HEK293 (cell line): Measurements from ENCODE around the gene TOP3A.

ENCODE experiments used
- FEZF1 ChIP-seq: fragments of 450-650 bp; formaldehyde crosslinking; IDR thresholded peaks from 2 replicates; pipeline ENCODE4 v1.5.1; 2016; ENCODE audit warnings: missing biosample characterization, missing genetic modification characterization
- KLF7 ChIP-seq: fragments of 450-650 bp; formaldehyde crosslinking; IDR thresholded peaks from 2 replicates; pipeline ENCODE4 v1.5.1; 2016; ENCODE audit warnings: missing biosample characterization, missing genetic modification characterization, borderline replicate concordance
- KLF9 ChIP-seq: fragments of 450-650 bp; formaldehyde crosslinking; IDR thresholded peaks from 2 replicates; pipeline ENCODE4 v1.5.1; 2016; ENCODE audit warnings: missing biosample characterization, missing genetic modification characterization, low read depth
- MYNN ChIP-seq: fragments of 450-650 bp; formaldehyde crosslinking; IDR thresholded peaks from 2 replicates; pipeline ENCODE4 v1.5.1; 2016; ENCODE audit warnings: missing biosample characterization, missing genetic modification characterization, borderline replicate concordance
- OSR2 ChIP-seq: fragments of 450-650 bp; formaldehyde crosslinking; IDR thresholded peaks from 2 replicates; pipeline ENCODE4 v1.5.1; 2016; ENCODE audit warnings: missing biosample characterization, missing genetic modification characterization
- OVOL3 ChIP-seq: fragments of 450-650 bp; formaldehyde crosslinking; IDR thresholded peaks from 2 replicates; pipeline ENCODE4 v1.5.1; 2016; ENCODE audit warnings: missing biosample characterization, missing genetic modification characterization
- PRDM1 ChIP-seq: fragments of 450-650 bp; formaldehyde crosslinking; IDR thresholded peaks from 2 replicates; pipeline ENCODE4; 2016; ENCODE audit warnings: missing biosample characterization, missing genetic modification characterization
- ZBTB11 ChIP-seq: fragments of 450-650 bp; formaldehyde crosslinking; conservative IDR thresholded peaks from 2 replicates; pipeline ENCODE4 v1.5.1; 2016; ENCODE audit warnings: low read depth, missing biosample characterization, missing genetic modification characterization
- ZBTB8A ChIP-seq: fragments of 450-650 bp; formaldehyde crosslinking; IDR thresholded peaks from 2 replicates; pipeline ENCODE4 v1.5.1; 2016; ENCODE audit warnings: missing biosample characterization, missing genetic modification characterization
- ZFHX2 ChIP-seq: fragments of 450-650 bp; formaldehyde crosslinking; conservative IDR thresholded peaks from 2 replicates; pipeline ENCODE4 v1.5.1; 2016; ENCODE audit warnings: missing biosample characterization, missing genetic modification characterization
- ZNF266 ChIP-seq: fragments of 450-650 bp; formaldehyde crosslinking; IDR thresholded peaks from 2 replicates; pipeline ENCODE4 v1.5.1; 2016; ENCODE audit warnings: missing biosample characterization, missing genetic modification characterization, low read depth
- ZNF521 ChIP-seq: fragments of 450-650 bp; formaldehyde crosslinking; IDR thresholded peaks from 2 replicates; pipeline ENCODE4 v1.5.1; 2017; ENCODE audit warnings: missing biosample characterization, mild to moderate bottlenecking, missing genetic modification characterization
- ZNF600 ChIP-seq: fragments of 450-650 bp; formaldehyde crosslinking; IDR thresholded peaks from 2 replicates; pipeline ENCODE4 v1.5.1; 2016; ENCODE audit warnings: missing biosample characterization, missing genetic modification characterization
- ZNF610 ChIP-seq: fragments of 450-650 bp; formaldehyde crosslinking; IDR thresholded peaks from 2 replicates; pipeline ENCODE4 v1.5.1; 2016; ENCODE audit warnings: missing biosample characterization, missing genetic modification characterization, borderline replicate concordance
- ZNF626 ChIP-seq: fragments of 450-650 bp; sonication (Bioruptor Pico); formaldehyde crosslinking; IDR thresholded peaks from 2 replicates; pipeline ENCODE4 v1.5.1; 2018; ENCODE audit warnings: missing biosample characterization, missing genetic modification characterization, inconsistent platforms
- ZNF660 ChIP-seq: fragments of 450-650 bp; IDR thresholded peaks from 2 replicates; pipeline ENCODE4 v1.5.1; 2018; ENCODE audit warnings: missing biosample characterization, mild to moderate bottlenecking, missing genetic modification characterization
- ZNF692 ChIP-seq: fragments of 450-650 bp; formaldehyde crosslinking; IDR thresholded peaks from 2 replicates; pipeline ENCODE4 v1.5.1; 2016; ENCODE audit warnings: missing biosample characterization, missing genetic modification characterization
- ZNF768 ChIP-seq: fragments of 450-650 bp; formaldehyde crosslinking; IDR thresholded peaks from 2 replicates; pipeline ENCODE4 v1.5.1; 2018; ENCODE audit warnings: missing biosample characterization, mild to moderate bottlenecking, missing genetic modification characterization
- TF ChIP-seq, protein P1 (sequence below): fragments of 450-650 bp; formaldehyde crosslinking; IDR thresholded peaks from 2 replicates; pipeline ENCODE4 v1.5.1; 2016; ENCODE audit warnings: missing biosample characterization, missing genetic modification characterization
- TF ChIP-seq, protein P2 (sequence below): fragments of 450-650 bp; formaldehyde crosslinking; IDR thresholded peaks from 2 replicates; pipeline ENCODE4 v1.5.1; 2016; ENCODE audit warnings: missing biosample characterization, missing genetic modification characterization
- TF ChIP-seq, protein P3 (sequence below): fragments of 450-650 bp; formaldehyde crosslinking; IDR thresholded peaks from 2 replicates; pipeline ENCODE4 v1.5.1; 2016; ENCODE audit warnings: missing biosample characterization, missing genetic modification characterization
- TF ChIP-seq, protein P4 (sequence below): fragments of 450-650 bp; formaldehyde crosslinking; IDR thresholded peaks from 2 replicates; pipeline ENCODE4 v1.5.1; 2016; ENCODE audit warnings: missing biosample characterization, missing genetic modification characterization, borderline replicate concordance

The TOP3A gene

DNA sequence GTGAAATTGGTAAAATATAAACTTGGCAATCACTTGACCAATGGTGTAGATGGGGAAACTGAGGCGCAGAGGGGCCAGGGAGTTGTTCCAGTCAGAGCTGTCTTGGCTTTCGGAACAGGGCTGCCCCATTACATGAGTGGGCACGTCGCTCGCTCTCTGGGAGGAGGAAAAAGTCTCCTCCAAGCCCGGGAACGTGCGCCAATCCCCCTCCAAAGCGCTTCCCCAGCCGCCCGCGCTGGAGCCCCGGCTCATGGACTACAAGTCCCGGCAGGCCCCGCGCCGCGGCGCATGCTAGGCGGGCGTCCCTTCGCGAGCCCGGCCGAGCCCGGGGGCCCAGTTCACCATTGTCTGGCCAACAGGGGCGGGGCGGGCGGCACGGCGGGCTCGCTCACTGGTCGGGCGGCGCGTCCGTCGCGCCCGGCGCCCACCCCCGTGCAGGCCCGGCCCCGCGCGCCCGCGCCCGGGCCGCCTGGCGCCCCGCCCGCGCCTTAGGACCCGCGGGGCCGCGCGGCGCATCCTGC lies 89.6 kb downstream of the TOP3A start, which contains the start of gene LLGL1 (continued):
- no peak for TF ChIP-seq KLF7 (tag by site-specific recombination)
- TF ChIP-seq ZFHX2, result 0 out of 2 replicates have a peak, but pooled peaks have one; percentile 35
- TF ChIP-seq ZNF266 (tag by site-specific recombination), result no peak
- TF ChIP-seq KLF9 (tag by site-specific recombination), result no peak
- TF ChIP-seq PRDM1, result no peak
- TF ChIP-seq, protein P1, sequence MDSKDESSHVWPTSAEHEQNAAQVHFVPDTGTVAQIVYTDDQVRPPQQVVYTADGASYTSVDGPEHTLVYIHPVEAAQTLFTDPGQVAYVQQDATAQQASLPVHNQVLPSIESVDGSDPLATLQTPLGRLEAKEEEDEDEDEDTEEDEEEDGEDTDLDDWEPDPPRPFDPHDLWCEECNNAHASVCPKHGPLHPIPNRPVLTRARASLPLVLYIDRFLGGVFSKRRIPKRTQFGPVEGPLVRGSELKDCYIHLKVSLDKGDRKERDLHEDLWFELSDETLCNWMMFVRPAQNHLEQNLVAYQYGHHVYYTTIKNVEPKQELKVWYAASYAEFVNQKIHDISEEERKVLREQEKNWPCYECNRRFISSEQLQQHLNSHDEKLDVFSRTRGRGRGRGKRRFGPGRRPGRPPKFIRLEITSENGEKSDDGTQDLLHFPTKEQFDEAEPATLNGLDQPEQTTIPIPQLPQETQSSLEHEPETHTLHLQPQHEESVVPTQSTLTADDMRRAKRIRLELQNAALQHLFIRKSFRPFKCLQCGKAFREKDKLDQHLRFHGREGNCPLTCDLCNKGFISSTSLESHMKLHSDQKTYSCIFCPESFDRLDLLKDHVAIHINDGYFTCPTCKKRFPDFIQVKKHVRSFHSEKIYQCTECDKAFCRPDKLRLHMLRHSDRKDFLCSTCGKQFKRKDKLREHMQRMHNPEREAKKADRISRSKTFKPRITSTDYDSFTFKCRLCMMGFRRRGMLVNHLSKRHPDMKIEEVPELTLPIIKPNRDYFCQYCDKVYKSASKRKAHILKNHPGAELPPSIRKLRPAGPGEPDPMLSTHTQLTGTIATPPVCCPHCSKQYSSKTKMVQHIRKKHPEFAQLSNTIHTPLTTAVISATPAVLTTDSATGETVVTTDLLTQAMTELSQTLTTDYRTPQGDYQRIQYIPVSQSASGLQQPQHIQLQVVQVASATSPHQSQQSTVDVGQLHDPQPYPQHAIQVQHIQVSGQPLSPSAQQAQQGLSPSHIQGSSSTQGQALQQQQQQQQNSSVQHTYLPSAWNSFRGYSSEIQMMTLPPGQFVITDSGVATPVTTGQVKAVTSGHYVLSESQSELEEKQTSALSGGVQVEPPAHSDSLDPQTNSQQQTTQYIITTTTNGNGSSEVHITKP (tag by site-specific recombination), result peak; percentile 95
- TF ChIP-seq OSR2, result no peak
- TF ChIP-seq OVOL3 (tag by site-specific recombination), result no peak
- TF ChIP-seq ZNF660 (tag by site-specific recombination), result no peak
- no peak for TF ChIP-seq ZNF768
- TF ChIP-seq ZNF692, result no peak
- TF ChIP-seq, protein P2, sequence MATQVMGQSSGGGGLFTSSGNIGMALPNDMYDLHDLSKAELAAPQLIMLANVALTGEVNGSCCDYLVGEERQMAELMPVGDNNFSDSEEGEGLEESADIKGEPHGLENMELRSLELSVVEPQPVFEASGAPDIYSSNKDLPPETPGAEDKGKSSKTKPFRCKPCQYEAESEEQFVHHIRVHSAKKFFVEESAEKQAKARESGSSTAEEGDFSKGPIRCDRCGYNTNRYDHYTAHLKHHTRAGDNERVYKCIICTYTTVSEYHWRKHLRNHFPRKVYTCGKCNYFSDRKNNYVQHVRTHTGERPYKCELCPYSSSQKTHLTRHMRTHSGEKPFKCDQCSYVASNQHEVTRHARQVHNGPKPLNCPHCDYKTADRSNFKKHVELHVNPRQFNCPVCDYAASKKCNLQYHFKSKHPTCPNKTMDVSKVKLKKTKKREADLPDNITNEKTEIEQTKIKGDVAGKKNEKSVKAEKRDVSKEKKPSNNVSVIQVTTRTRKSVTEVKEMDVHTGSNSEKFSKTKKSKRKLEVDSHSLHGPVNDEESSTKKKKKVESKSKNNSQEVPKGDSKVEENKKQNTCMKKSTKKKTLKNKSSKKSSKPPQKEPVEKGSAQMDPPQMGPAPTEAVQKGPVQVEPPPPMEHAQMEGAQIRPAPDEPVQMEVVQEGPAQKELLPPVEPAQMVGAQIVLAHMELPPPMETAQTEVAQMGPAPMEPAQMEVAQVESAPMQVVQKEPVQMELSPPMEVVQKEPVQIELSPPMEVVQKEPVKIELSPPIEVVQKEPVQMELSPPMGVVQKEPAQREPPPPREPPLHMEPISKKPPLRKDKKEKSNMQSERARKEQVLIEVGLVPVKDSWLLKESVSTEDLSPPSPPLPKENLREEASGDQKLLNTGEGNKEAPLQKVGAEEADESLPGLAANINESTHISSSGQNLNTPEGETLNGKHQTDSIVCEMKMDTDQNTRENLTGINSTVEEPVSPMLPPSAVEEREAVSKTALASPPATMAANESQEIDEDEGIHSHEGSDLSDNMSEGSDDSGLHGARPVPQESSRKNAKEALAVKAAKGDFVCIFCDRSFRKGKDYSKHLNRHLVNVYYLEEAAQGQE (tag by site-specific recombination), result no peak
- no peak for TF ChIP-seq FEZF1 (tag by site-specific recombination)
- TF ChIP-seq, protein P3, sequence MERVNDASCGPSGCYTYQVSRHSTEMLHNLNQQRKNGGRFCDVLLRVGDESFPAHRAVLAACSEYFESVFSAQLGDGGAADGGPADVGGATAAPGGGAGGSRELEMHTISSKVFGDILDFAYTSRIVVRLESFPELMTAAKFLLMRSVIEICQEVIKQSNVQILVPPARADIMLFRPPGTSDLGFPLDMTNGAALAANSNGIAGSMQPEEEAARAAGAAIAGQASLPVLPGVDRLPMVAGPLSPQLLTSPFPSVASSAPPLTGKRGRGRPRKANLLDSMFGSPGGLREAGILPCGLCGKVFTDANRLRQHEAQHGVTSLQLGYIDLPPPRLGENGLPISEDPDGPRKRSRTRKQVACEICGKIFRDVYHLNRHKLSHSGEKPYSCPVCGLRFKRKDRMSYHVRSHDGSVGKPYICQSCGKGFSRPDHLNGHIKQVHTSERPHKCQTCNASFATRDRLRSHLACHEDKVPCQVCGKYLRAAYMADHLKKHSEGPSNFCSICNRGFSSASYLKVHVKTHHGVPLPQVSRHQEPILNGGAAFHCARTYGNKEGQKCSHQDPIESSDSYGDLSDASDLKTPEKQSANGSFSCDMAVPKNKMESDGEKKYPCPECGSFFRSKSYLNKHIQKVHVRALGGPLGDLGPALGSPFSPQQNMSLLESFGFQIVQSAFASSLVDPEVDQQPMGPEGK, result peak; percentile 42; the same call in 1 of the 2 replicates
- peak; percentile 98 for TF ChIP-seq ZBTB8A (tag by site-specific recombination)
- TF ChIP-seq, protein P4, sequence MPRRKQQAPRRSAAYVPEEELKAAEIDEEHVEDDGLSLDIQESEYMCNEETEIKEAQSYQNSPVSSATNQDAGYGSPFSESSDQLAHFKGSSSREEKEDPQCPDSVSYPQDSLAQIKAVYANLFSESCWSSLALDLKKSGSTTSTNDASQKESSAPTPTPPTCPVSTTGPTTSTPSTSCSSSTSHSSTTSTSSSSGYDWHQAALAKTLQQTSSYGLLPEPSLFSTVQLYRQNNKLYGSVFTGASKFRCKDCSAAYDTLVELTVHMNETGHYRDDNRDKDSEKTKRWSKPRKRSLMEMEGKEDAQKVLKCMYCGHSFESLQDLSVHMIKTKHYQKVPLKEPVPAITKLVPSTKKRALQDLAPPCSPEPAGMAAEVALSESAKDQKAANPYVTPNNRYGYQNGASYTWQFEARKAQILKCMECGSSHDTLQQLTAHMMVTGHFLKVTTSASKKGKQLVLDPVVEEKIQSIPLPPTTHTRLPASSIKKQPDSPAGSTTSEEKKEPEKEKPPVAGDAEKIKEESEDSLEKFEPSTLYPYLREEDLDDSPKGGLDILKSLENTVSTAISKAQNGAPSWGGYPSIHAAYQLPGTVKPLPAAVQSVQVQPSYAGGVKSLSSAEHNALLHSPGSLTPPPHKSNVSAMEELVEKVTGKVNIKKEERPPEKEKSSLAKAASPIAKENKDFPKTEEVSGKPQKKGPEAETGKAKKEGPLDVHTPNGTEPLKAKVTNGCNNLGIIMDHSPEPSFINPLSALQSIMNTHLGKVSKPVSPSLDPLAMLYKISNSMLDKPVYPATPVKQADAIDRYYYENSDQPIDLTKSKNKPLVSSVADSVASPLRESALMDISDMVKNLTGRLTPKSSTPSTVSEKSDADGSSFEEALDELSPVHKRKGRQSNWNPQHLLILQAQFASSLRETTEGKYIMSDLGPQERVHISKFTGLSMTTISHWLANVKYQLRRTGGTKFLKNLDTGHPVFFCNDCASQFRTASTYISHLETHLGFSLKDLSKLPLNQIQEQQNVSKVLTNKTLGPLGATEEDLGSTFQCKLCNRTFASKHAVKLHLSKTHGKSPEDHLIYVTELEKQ, result no peak
- TF ChIP-seq ZNF521 (tag by site-specific recombination), result no peak
- peak; percentile 35; the same call in 1 of the 2 replicates for TF ChIP-seq ZBTB11
- no peak for TF ChIP-seq ZNF610 (tag by site-specific recombination)
- TF ChIP-seq ZNF600 (tag by site-specific recombination), result peak; percentile 56
- no peak for TF ChIP-seq MYNN (tag by site-specific recombination)
- no peak for TF ChIP-seq ZNF626
